Stimulated activated CD4-positive, alpha-beta T cell treated with anti-CD3 and anti-CD28 coated beads, Interleukin-1b, Interleukin-23, amount 100 ng/mL, for 24 hours (primary cell): ENCODE results near the gene PRUNE1.

ENCODE experiments used
- DNase-seq, 4 experiments: peaks; one replicate each; pipeline ENCODE4 v3.0.0-alpha.2; 2020; ENCODE audit warnings: low read depth in 4 of 4, low spot score in 1 of 4

The PRUNE1 gene

DNA sequence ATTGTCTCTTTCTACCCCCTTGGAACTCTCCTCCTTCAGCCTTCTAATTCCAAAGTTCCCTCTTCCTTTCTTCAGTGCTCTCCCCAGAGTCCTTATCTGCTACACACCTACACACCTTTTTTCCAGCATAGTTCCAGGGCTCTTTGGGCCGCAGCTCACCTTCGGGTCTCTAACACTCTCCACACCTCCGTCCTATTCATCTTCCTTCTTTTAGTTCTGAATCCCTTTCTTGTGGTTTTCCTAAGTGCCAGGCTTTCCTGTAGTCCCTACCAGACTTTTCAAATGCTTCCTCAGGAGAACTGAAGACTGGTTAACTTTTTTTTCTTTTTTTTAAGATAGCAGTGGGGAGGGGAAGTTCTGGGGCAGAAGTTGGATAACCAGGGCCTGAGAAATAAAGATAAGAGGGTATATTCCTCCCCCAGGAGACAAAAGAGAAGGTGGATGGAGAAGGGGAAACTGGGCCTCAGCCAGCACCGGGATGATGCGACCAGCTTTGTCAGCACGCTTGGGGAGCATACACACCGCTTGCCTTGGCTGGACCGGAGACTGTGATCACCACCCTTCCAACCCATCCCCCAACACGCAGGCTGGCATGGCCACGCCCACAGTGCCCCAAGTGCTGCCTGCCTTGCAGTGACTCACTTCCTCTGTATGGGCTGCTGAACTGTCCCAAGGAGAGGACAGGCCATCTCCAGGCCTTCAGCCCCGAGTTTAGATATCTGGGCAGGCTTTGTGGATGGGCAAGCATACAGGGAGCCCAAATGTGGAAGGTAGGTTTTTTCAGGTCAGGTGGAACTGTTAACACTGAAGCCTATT, 31.2 kb upstream of the PRUNE1 start:
- peak in 3 of 4 experiments; percentile 37 to 72 (median 43) for DNase-seq

- peak; percentile 76 to 82 (median 80) for DNase-seq
These were observed 28.9 kb upstream of the PRUNE1 start for GRCh38 chr1:150979092-150980056.

DNA sequence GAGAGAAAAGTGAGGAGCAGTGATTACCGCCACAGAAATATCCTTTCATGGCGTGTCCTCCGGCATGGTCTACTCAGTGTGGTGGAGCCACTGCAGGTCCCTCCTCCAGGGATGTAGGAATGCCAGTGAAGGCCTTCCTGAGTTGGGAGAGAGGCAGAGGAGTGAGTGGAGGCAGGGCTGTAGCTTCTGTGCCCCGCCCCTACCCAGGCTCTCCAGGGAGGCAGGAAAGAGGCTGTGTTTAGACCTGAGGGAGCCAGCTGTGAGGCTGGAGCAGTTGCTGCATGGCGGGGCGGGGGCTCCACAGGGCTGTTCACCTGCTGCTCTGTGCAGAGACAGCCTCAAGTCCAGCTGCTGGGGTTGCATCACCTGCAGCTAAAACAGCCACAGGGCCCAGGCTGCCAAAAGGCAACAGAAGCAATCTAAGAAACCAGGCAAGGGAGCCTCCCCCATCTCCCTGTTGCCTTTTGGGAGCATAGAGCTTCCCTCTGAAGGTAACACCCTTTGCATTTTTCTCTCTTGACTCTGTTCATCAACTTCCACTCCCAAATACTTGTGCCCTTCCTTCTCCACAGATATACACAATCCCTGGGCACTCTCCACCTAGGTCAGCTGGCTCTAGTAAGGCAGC, 27.0 kb upstream of the PRUNE1 start:
- DNase-seq, result no peak

GRCh38 chr1:150981805-150982712, 26.2 kb upstream of the PRUNE1 start, which contains the start of gene ANXA9:
TSS of gene ANXA9 (plus strand) at chr1:150982292. CDS start at chr1:150983106, 814 bp downstream.
- DNase-seq, result no peak

DNA sequence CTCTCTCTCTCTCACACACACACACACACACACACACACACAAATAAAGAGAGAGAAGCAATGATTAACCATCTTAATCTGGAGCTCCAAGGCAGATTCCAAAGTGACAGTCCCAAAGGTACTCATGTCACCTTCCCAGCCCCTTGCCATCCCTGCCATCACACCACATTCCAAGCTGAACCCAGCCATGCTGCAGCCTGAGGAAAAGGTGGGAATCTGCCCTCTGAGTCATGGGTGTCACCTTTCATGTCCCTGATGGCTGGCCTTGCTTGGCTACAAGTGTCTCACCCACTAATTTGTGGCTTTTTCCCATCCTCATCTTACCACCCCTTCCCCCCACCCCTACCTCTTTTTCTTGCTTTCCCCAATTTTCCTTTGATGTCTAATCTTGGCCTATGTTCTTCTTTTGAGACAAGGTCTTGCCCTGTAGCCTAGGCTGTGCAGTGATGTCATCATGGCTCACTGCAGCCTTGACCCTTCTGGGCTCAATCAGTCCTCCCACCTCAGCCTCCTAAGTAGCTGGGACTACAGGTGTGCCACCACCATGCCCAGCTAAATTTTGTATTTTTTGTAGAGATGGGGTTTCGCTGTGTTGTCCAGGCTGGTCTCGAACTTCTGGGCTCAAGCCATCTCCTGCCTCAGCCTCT, 22.9 kb upstream of the PRUNE1 start:
- DNase-seq, result no peak

DNA sequence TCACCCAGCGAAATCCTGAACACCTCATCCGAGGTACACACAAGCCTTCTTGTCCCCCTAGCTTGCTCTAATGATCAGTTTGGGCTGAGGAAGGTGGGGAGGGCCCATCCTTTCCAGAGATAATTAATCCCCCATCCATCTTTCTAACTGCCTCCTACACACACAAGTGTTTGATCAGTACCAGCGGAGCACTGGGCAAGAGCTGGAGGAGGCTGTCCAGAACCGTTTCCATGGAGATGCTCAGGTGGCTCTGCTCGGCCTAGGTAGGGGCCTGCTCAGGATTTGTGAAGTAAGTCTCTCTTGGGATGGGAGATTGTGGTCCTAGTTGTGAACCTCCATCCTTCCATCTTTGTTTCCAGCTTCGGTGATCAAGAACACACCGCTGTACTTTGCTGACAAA, 20.3 kb upstream of the PRUNE1 start:
- no peak for DNase-seq

DNA sequence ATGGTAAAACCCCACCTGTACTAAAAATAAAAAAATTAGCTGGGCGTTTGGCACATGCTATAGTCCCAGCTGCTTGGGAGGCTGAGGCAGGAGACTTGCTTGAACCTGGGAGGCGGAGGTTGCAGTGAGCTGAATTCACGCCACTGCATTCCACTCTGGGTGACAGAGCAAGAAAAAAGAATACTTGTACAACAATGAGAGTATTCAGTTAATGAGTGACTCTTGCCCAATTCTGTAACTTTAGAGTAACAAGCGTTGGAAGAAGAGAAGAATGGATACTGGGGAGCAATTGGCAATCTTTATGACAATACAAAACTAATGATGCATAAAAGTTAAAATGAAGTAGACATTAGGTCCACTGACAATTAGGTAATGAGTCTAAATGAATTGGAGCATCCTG, 15.6 kb upstream of the PRUNE1 start:
- DNase-seq, result no peak

DNA sequence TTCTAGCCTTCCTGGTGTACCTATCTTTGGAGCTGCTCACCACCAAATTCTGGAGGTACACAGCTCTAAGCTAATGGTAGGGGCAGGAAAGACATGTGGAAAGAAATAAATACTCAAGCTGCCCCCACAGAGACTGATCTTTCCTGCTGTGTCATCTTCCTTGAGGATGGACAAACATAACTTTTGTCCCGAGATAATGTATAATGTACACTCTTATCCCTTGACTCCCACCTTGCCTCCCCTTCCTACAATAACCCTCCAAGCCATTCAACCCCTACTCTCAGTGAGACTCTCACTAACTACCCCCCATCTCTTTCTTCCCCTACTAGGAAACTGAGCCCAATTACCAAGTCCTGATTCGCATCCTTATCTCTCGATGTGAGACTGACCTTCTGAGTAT, 14.0 kb upstream of the PRUNE1 start:
- no peak for DNase-seq

- no peak for DNase-seq
These were observed 12.8 kb upstream of the PRUNE1 start for GRCh38 chr1:150995460-150995859.

- DNase-seq, result no peak
These were observed 12.4 kb upstream of the PRUNE1 start for GRCh38 chr1:150995896-150996295.

DNA sequence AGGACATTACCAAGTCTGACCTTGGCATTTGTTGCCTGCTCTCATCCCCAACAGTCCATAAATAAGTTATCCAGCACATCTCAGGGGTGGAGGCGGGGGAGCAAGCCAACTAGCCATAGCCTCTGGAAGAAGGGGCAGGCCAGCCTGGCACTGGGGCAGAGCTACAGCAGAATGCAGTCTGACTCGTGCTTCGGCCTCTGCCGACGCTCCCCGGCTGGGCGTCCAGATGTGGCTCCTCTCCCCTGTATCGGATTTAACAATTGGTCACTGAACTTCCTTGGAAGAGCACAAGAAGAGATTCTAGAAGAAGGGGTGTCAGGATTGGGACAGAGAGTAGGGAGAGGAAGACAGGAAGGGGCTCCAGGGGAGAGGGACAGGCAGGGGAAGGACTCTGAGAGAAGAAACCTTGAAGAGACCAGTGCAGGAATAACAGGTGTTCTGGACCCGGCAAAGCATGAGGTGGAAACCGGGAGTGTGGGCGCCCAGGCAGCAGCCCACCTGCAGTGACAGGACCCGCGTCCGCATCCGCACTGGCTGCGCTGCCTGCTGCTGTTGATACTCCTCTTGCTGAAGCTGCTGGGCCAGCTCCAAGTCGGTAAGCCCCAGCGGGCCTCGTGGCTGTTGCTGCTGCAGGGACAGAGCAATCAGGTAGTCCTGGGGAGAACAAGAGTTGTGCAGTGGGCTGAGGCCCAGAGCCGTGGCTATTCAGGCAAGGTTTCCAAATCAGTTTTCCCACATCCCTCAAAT, 10.9 kb upstream of the PRUNE1 start:
- no peak for DNase-seq

DNA sequence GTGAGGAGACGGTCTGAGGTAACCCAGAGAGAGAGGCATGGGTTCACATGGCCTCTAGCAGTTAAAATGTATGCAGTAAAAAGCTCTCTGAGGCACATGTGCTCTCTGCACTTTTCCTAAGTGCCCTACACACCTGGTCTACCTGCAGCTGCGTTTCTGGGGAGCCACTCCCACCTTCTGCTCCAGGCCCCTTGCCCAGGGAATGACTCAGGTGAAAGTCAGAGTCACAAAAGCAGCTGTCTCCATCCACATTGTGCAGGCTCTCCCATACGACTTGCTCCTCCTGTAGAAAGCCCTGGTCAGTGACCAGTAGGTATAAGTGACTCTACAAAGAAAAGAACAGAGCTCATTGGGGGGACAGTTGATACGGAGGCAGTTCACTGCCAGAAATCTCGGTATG, 10.3 kb upstream of the PRUNE1 start:
- no peak for DNase-seq

GRCh38 chr1:150999051-150999674, 9.1 kb upstream of the PRUNE1 start:
- DNase-seq, result no peak

DNA sequence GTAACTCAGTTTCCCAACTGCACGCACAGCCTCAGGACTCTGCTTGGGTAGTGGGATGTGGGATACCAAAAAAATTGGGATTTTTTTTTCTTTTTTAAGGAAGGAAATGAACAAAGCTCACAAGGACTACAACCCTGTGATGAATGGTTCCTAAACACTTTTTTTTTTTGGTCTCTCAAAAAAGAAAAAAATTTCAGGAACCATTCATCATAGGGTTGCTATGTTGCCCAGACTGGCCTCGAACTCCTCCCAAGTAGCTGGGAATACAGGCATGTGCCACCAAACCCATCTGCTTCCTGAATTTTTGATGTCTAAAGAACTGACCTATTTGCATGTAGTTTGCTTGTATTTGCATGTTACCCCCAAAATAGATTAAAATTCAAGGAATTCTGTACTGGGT, 8.3 kb upstream of the PRUNE1 start:
- no peak for DNase-seq

DNA sequence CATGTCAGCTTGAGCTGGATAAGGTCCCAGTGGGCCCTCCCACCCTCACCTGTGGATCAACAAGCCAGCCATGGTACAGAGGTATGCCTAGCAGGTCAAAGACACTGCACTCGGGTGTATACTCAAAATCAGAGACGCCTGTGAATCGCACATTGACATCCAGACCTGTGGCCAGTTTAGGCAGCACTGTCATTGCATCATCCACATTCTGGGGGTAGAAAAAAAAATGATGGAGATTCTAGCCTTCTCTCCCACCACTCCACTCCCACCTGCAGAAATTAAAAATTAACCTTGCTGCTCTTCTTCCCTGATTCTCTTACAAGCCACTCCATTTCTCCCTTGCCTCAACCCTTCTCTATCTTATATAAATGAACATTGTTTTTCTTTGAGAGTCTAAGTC, 7.8 kb upstream of the PRUNE1 start:
- no peak for DNase-seq

GRCh38 chr1:151001602-151002001, 6.6 kb upstream of the PRUNE1 start:
- DNase-seq, result no peak

DNA sequence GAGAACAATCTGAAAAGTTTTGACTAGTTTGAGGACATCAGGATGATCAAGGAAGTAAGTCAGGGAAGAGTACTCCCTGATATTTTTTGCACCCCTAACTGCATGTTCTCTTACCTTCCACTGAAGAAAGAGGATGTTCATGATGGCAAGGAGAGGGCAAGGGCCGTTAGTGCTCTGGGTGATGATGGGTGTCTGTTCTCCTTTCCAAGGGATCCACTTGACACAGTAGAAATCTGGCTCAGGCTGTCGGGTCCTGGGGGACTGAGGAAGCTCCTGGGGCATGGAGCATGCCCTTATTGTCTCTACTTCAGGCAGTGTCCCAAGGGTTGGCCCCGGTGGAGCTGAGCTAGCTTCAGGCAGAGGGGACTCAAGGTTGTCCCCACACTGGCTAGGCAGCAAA, 6.2 kb upstream of the PRUNE1 start:
- no peak for DNase-seq

DNA sequence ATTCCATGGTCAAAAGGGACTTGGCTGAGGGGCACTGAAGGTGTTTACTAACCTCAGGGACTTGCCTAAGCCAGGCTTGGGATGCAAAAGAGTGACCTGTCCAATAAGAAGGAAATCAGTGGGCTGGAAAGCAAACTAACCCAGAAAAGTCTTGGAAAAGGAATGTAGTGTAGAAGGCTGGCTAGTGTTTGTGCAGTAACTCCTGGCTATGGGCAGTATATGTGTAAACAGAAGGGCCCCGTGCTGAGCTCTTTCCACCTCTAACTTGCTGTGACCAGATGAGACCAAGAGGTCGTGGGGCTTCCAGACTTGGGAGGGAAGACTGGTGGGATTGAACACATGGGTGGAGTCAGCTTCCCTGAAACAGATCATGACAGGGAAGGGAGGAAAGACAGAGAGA, 5.6 kb upstream of the PRUNE1 start:
- no peak for DNase-seq

- DNase-seq, result no peak
These were observed 5.1 kb upstream of the PRUNE1 start for GRCh38 chr1:151003180-151003579.
